GM21515 (cell line): ENCODE data around the gene HIVEP3.
A peak's percentile ranks its signal among the peaks of the same experiment; 100 is the strongest.

Source experiments
- ATAC-seq: cut with Tn5 transposase; IDR thresholded peaks from one replicate; pipeline ENCODE4 v1.9.1; 2021; ENCODE audit not compliant: unreplicated experiment

Gene HIVEP3

DNA sequence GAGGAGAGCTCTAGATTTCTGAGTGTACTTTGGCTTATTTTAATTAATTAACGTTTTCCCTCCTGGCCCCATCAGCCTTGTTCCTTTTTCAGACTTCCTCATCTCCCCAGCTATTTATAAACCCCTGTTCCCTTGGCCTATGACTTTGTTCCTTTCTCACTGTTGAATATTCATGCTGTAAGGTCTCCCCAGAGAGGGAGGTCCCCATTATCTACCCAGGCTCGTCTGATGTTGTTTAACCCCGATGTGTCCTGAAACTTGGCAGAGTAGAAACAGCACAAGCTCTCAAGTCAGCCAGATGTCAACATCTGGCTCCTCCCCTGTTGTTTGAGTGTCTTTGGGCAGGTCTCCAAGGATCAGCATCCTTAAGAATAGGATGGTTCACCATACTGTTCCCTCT, 153.6 kb downstream of the HIVEP3 start:
- ATAC-seq, result no peak

DNA sequence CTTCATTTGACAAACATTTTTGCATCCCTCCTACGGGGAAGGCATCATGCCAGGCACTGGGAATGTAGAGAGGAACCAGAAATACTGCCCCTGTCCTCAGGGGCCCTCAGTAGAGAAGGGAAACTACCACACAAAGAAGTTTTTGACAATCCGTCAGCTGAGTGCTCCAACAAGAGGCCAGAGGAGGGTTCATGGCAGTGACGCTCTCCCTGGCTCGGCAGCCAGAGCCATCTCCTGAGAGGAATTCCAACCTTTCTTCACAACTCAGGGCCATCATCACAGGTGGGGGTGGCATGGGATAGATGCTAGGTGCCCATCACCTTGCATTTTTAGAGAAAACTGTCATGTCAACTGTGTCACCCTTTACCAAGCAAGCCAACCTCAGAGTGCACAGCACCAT, 154.1 kb downstream of the HIVEP3 start:
- no peak for ATAC-seq

DNA sequence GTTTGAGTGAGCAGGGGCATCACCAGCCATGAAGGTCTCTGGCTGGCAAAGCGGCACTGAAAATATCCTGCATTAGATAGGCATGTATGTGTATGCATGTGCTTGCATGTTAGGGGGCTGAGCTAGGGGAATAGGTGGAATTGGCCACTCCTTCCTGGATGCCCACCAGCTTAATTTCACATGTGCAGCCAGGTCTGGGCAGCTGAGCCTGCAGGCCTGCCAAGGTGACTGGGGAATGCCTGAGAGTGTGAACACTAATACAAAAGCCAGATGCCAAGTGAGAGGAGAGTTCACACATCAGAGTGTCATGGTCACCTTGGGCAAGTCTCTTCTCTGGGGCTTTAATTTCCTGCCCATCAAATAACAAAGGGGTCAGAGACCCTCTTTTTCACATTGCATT, 155.9 kb downstream of the HIVEP3 start:
- no peak for ATAC-seq

DNA sequence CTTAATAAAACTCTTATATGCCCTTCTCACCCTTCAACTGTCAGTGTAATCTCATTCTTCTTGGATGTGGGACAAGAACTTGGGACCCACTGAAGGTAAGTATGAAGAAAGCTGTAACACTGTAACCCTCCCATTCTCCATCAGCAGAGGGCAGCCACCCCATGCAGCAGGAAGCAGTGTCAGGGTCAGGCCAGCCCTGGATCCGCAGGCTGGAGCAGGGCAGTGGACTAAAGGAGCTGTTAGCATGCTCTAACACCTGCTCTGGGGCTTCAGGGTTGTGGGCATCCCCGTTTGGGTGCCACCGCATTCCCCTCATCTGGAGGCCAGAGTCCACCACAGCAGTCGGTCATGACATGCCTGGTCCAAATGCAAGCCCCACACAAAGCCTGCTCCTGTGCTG, 156.5 kb downstream of the HIVEP3 start:
- ATAC-seq, result no peak

- ATAC-seq, result no peak
Observed at GRCh38 chr1:41758904-41759548, 159.7 kb downstream of the HIVEP3 start.

- ATAC-seq, result no peak
Observed at GRCh38 chr1:41758500-41758899, 160.2 kb downstream of the HIVEP3 start.

GRCh38 chr1:41754540-41754939, 164.2 kb downstream of the HIVEP3 start:
- ATAC-seq, result no peak

- peak; percentile 16 for ATAC-seq
Observed at GRCh38 chr1:41752514-41753170, 166.1 kb downstream of the HIVEP3 start.

DNA sequence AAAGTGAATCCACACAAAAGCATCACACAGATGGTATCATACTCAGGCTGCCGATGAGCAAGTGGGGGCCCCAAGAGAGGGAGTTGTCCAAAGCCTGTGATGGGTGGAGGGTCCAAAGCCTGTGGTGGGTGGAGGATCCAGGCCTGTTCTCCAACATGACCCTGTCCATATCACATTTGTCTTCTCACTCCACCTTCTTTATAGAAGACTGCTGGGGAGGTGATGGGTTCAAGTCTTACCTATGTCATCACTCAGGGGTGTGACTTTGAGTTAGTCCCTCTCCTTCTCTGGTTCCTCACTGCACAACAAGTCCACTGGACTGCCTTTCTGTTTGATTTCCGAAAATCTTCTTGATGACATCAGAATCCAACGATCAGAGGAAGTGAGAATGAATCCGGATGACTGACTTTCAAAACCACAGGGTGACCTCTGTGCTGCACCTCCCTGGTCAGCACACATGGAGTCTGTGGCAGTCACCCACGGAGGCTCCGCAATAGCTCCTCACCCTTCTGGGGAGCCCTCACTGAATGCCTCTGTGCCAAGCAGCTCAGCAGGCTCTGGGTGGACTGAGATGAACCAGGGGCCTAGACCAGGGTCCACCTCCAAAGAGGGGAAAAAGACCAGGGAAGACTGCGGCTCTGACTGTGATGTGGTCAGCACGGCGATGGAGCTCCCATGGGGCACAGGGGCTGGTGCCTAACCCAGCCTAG, 166.8 kb downstream of the HIVEP3 start:
- ATAC-seq, result peak; percentile 32

GRCh38 chr1:41749991-41750745, 168.6 kb downstream of the HIVEP3 start:
- ATAC-seq, result no peak

DNA sequence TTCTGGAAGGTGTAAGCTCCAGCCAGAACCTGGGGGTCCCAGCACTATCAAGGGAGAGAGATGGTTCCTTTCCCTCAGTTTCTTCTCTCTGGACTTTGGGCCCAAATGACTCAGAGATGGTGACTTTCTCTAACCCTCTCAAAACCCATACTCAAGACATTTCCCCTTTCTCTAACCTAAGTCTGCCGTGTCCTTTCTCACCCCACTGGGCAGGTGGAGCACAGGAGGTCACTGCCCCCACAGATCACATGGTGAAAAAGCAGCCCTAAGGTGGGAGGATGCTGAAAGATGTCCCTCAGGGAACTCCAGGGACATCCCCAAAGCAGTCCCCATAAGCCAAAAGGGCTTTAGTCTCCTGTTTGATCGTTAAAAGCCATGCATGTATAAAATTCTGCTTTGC, 173.7 kb downstream of the HIVEP3 start:
- ATAC-seq, result no peak

GRCh38 chr1:41743366-41743765, 175.4 kb downstream of the HIVEP3 start:
- ATAC-seq, result no peak

GRCh38 chr1:41742219-41742618, 176.5 kb downstream of the HIVEP3 start:
- no peak for ATAC-seq

GRCh38 chr1:41741244-41741643, 177.5 kb downstream of the HIVEP3 start:
- ATAC-seq, result no peak

- ATAC-seq, result no peak
Observed at GRCh38 chr1:41740630-41741239, 178.0 kb downstream of the HIVEP3 start.

GRCh38 chr1:41740058-41740457, 178.7 kb downstream of the HIVEP3 start:
- ATAC-seq, result no peak

GRCh38 chr1:41739061-41739955, 179.4 kb downstream of the HIVEP3 start:
- peak; percentile 47 for ATAC-seq

DNA sequence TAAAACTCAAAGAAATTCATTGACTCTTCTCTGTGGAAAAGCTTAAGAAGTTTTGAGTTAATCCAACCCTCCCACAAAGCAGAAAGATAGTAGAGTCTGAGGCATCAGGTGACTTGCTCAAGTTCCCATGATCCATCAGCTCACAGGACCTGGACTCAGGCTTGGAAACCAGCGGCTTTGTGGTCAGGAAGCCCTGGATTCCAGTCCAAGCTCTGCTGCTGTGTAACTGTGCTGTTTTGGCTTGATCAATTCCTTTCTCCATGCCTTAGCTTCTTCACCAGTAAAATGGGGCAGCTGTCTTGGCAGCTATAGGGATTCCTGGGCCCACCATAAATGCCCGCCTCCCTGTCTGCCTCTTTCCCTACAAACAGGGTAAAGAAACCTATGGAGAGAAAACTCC, 180.2 kb downstream of the HIVEP3 start:
- no peak for ATAC-seq

- no peak for ATAC-seq
Observed at GRCh38 chr1:41738006-41738405, 180.7 kb downstream of the HIVEP3 start.

- ATAC-seq, result no peak
Observed at GRCh38 chr1:41735631-41736260, 183.0 kb downstream of the HIVEP3 start.
